Small intestine (tissue), 16 donors: Measurements from ENCODE around the gene COL16A1. TPM values are rescaled to one million over a fixed set of nuclear protein-coding genes. Genes with fewer than 3 reads are reported as not detected.
A peak's percentile ranks its signal among the peaks of the same experiment; 100 is the strongest.

Source experiments
- DNase-seq, 2 donors: peaks; one replicate each; pipeline versions ENCODE4 v3.0.0 to v3.0.0-alpha.2; 2013
- FAIRE-seq: peaks from 2 replicates; lab custom pipeline; 2012; peaks lifted over from hg19 to GRCh38; lab: Jason Lieb, UNC
- H3K27ac ChIP-seq, 3 donors: one replicate each; pipeline ENCODE4 v1.5.1; 2013; ENCODE audit warnings: low read length in 2 of 3, mild to moderate bottlenecking in 2 of 3, control low read depth in 1 of 3, inconsistent platforms in 1 of 3, low read depth in 1 of 3, moderate library complexity in 1 of 3
- H3K27me3 ChIP-seq, 3 donors: one replicate each; pipeline ENCODE4 v1.6.1; 2013; ENCODE audit warnings: low read length in 3 of 3, inconsistent platforms in 1 of 3; ENCODE audit not compliant: control insufficient read depth in 3 of 3, insufficient read depth in 3 of 3
- H3K36me3 ChIP-seq, 3 donors: one replicate each; pipeline ENCODE4 v1.6.1; 2013; ENCODE audit warnings: low read length in 3 of 3, inconsistent platforms in 1 of 3, low read depth in 1 of 3, mild to moderate bottlenecking in 1 of 3, moderate library complexity in 1 of 3; ENCODE audit not compliant: control insufficient read depth in 3 of 3, insufficient read depth in 2 of 3
- H3K4me1 ChIP-seq, 3 donors: one replicate each; pipeline ENCODE4 v1.6.1; 2013; ENCODE audit warnings: low read length in 2 of 3, inconsistent platforms in 1 of 3, low read depth in 1 of 3, mild to moderate bottlenecking in 1 of 3, moderate library complexity in 1 of 3; ENCODE audit not compliant: control insufficient read depth in 3 of 3, insufficient read depth in 2 of 3
- H3K4me3 ChIP-seq, 3 donors: one replicate each; pipeline ENCODE4 v1.5.1; 2013; ENCODE audit warnings: low read length in 3 of 3, control low read depth in 1 of 3, inconsistent platforms in 1 of 3, low read depth in 1 of 3, mild to moderate bottlenecking in 1 of 3, moderate library complexity in 1 of 3
- H3K9me3 ChIP-seq, 2 donors: one replicate each; pipeline ENCODE4 v1.6.1; 2013; ENCODE audit warnings: low read depth in 1 of 2, low read length in 1 of 2; ENCODE audit not compliant: control insufficient read depth in 2 of 2, insufficient read depth in 1 of 2
- WGBS, 3 donors: extraction: QIAGEN DNeasy Blood & Tissue Kit; methylation state at CpG; one replicate each; pipeline ENCODE4 v1.1.7; 2013; 5-methylcytosine and 5-hydroxymethylcytosine counted together
- long read RNA-seq, 10 donors: transcript quantifications; one replicate each; lab custom pipeline, GENCODE V29; 2026
- polyA plus RNA-seq, 4 donors: library from polyadenylated mRNA; stranded (reverse) in 3 of 4; unstranded in 1 of 4; fragments of 200-250 nt in 3 of 4; fragments of 120-200 nt in 1 of 4; gene quantifications; one replicate each; pipeline versions ENCODE4 v1.2.1 to v1.2.3, GENCODE V29; 2013
- donor health status: healthy with polysubstance abuse.
- donor health status: control.
- donor health status: control.
- donor health status: Bipolar disorder and iron deficiency.
- donor health status: healthy.

COL16A1 gene
- 100 to 1,000 TPM in 1 of 4 donors, 10 to 100 TPM in 3; 12.3 to 124 (median 16.7) TPM for polyA plus RNA-seq
- long read RNA-seq, donor 1, result 0 reads
- long read RNA-seq, donor 2, partial matches to known transcripts, result 5 of 5 reads
- long read RNA-seq, donor 2, other reads (novel, unspliced or antisense), result 0 of 5 reads
- long read RNA-seq, donor 3, partial matches to known transcripts, result 34 of 34 reads
- long read RNA-seq, donor 3, other reads (novel, unspliced or antisense), result 0 of 34 reads
- long read RNA-seq, donor 4, result 0 reads
- long read RNA-seq, donor 5, partial matches to known transcripts, result 14 of 14 reads
- long read RNA-seq, donor 5, other reads (novel, unspliced or antisense), result 0 of 14 reads
- long read RNA-seq, donor 6, partial matches to known transcripts, result 10 of 10 reads
- long read RNA-seq, donor 6, other reads (novel, unspliced or antisense), result 0 of 10 reads
- long read RNA-seq, donor 7, result 0 reads
- long read RNA-seq, donor 8, full-length matches to known transcripts, result 1 of 1 reads
- long read RNA-seq, donor 8, partial matches to known transcripts, result 0 of 1 reads
- long read RNA-seq, donor 8, other reads (novel, unspliced or antisense), result 0 of 1 reads
- long read RNA-seq, donor 9, full-length matches to known transcripts, result 1 of 1 reads
- long read RNA-seq, donor 9, partial matches to known transcripts, result 0 of 1 reads
- long read RNA-seq, donor 9, other reads (novel, unspliced or antisense), result 0 of 1 reads
- long read RNA-seq, donor 10, partial matches to known transcripts, result 7 of 7 reads
- long read RNA-seq, donor 10, other reads (novel, unspliced or antisense), result 0 of 7 reads

GRCh38 chr1:31703431-31704270 is at the start of gene COL16A1:
Gene COL16A1 (minus strand): TSS chr1:31704017. CDS start chr1:31702193, 1,824 bp downstream.
- H3K36me3 ChIP-seq, result peaks cover 0 to 24% (median 0%) of the 10 kb centered on the region in 3 donors
- peaks cover 0 to 11% (median 0%) of the 10 kb centered on the region in 3 donors for H3K27me3 ChIP-seq
- H3K9me3 ChIP-seq, result no peaks in the 10 kb centered on the region
- FAIRE-seq (no peak), DNase-seq (peak; percentile 15 to 83)
- H3K4me1 ChIP-seq, result peaks cover 0 to 52% (median 5%) of the 10 kb centered on the region in 3 donors
- peak within 1 kb of the TSS in 2 of 3 donors; percentile 6 to 70 for H3K4me3 ChIP-seq
- WGBS, 3 donors, result 19 to 28% (median 23%) methylated on average over 39 to 40 of the region's 40 CpGs
- peak within 1 kb of the TSS; percentile 25 to 93 (median 71) for H3K27ac ChIP-seq

GRCh38 chr1:31752952-31753475 is 49.2 kb upstream of the COL16A1 start:
- DNase-seq, result no peak

DNA sequence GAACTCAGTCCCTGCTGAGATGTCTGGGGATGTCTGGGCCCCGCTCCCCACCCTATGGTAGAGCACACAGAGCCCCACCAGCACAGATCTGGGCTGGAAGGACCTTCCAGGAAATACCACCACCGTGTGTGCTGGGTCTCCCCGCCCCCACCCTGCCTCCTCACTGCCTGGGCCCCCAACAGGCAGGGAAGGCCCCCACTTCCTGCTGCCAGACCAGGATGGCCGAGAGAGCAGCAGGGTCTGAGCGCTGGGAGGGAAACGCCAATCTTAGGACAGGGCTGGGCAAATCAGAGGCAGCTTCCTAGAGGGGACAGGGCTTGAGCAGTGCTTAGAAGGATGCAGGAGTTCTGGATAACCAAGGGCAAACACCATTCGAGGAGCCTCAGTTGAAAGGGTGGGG is 48.4 kb upstream of the COL16A1 start:
- DNase-seq (no peak), FAIRE-seq (no peak)
- no peaks in the 10 kb centered on the region for H3K27me3 ChIP-seq
- 50 to 56% (median 54%) methylated on average over 7 of the region's 7 CpGs for WGBS, 3 donors
- H3K4me1 ChIP-seq, result peaks cover 6 to 84% (median 8%) of the 10 kb centered on the region in 3 donors
- no peak overlapping the region for H3K4me3 ChIP-seq
- peaks cover 0 to 34% (median 0%) of the 10 kb centered on the region in 3 donors for H3K36me3 ChIP-seq
- H3K27ac ChIP-seq, result no peak overlapping the region
- H3K9me3 ChIP-seq, result no peaks in the 10 kb centered on the region

More at GRCh38 chr1:31752952-31753475, 49.2 kb upstream of the COL16A1 start:
- no peak for FAIRE-seq
- no peaks in the 10 kb centered on the region for H3K9me3 ChIP-seq
- no peak overlapping the region for H3K27ac ChIP-seq
- peaks cover 6 to 76% (median 8%) of the 10 kb centered on the region in 3 donors for H3K4me1 ChIP-seq
- H3K27me3 ChIP-seq, result no peaks in the 10 kb centered on the region
- WGBS, 3 donors, result 49 to 70% (median 63%) methylated on average over 10 to 12 of the region's 12 CpGs
- no peak overlapping the region for H3K4me3 ChIP-seq
- peaks cover 0 to 36% (median 0%) of the 10 kb centered on the region in 3 donors for H3K36me3 ChIP-seq

GRCh38 chr1:31751822-31752241 is 48.0 kb upstream of the COL16A1 start:
- 40 to 67% (median 51%) methylated on average over 5 of the region's 5 CpGs for WGBS, 3 donors

GRCh38 chr1:31750858-31751510 is 47.2 kb upstream of the COL16A1 start:
- H3K4me3 ChIP-seq, result no peak overlapping the region
- peak; percentile 24 to 61 for DNase-seq
- H3K27me3 ChIP-seq, result no peaks in the 10 kb centered on the region
- no peak for FAIRE-seq
- WGBS, 3 donors, result 27 to 40% (median 34%) methylated on average over 11 of the region's 11 CpGs
- H3K27ac ChIP-seq, result peak overlapping the region in 1 of 3 donors; percentile 48
- H3K9me3 ChIP-seq, result no peaks in the 10 kb centered on the region
- peaks cover 0 to 23% (median 0%) of the 10 kb centered on the region in 3 donors for H3K36me3 ChIP-seq
- peaks cover 6 to 95% (median 11%) of the 10 kb centered on the region in 3 donors for H3K4me1 ChIP-seq

More at GRCh38 chr1:31751822-31752241, 48.0 kb upstream of the COL16A1 start:
- H3K36me3 ChIP-seq, result peaks cover 0 to 31% (median 0%) of the 10 kb centered on the region in 3 donors
- H3K4me1 ChIP-seq, result peaks cover 6 to 88% (median 8%) of the 10 kb centered on the region in 3 donors
- no peaks in the 10 kb centered on the region for H3K9me3 ChIP-seq
- DNase-seq, result no peak
- H3K27me3 ChIP-seq, result no peaks in the 10 kb centered on the region
- no peak overlapping the region for H3K4me3 ChIP-seq
- no peak for FAIRE-seq
- H3K27ac ChIP-seq, result no peak overlapping the region

DNA sequence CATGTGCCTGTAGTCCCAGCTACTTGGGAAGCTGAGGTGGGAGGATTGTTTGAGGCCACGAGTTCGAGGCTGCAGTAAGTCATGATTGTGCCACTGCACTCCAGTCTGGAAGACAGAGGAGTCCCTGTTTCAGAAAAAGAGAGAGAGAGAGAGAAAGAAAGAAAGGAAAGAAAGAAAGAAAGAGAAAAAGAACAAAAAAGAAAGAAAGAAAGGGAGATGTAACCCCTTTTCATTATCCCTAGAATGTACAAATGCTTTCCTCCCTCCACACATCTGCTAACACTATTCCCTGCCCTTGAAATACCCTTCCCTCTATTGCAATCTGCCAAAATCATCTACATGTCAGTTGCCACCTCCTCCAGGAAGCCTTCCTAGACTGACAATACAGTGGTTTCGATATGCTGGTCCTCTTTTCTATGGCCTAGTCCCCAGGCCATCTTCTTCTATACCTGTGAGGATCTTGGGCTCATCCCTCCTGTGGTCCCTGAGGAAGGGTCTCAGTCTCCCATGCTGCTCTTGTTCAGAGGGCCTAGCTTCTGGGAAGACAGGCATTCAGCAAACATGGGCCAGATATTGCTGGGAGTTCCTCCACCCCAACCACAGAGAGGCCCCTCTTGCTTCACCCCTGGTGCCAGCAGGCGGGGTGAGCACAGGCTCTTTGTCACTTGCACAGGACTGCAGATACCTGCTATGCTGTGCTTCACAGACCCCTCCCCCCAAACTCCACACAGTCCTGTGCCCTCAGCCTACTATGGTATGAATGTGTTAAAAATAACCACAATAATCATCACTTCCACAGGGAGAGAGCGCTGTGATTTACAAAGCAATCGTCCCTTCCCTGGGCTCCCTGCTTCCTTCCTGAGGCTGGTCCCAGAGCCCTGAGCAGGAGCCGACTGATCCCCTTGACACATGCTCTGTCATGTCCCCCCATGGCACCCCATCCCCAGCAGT is 46.2 kb upstream of the COL16A1 start:
- DNase-seq (no peak), FAIRE-seq (no peak)
- H3K27ac ChIP-seq, result peak overlapping the region in 1 of 3 donors; percentile 48
- H3K36me3 ChIP-seq, result peaks cover 0 to 18% (median 0%) of the 10 kb centered on the region in 3 donors
- H3K4me1 ChIP-seq, result peaks cover 6 to 96% (median 15%) of the 10 kb centered on the region in 3 donors
- 77 to 86% (median 84%) methylated on average over 7 of the region's 7 CpGs for WGBS, 3 donors
- no peak overlapping the region for H3K4me3 ChIP-seq
- H3K9me3 ChIP-seq, result no peaks in the 10 kb centered on the region
- no peaks in the 10 kb centered on the region for H3K27me3 ChIP-seq
